Measurements from ENCODE around the gene FAM83G.

The FAM83G gene

DNA sequence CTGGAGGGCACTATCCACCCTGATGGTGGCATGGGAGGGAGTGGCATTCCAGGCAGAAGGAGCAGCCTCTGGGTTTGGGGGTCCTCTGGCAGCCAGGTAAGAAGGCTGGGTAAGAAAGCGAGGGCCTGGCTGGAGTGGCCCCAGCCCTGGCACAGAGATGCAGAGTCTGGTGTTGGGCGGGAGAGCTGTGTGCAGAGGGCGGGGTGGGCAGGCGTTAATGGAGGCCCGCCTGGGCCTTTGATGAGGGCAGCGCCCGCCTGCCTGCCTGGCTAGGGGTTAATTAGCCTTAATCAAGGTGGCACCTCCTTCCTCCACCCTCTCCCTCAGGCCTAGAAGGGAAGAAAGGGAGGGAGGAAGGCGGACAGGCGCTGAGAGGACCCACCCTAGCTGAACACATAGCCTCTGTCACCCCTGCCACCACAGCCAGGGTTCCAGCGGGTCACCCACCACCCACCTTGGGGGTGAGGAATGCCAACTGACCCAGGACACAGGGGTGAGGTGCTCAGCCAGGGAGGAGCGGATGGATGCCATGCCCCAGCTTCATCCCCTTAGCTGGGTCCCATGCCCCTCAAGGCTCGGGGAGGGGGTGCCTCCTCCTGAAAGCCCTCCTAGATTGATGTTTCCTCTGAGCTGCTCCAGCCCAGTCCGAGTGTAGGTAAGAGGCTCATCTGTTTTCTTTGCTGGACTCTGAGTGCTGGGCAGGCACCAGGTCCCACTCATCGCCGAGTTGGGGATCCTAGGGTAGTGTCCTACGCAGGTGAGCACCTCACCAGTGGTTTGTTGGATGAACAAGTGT lies 13.4 kb upstream of the FAM83G start:
- Histone ChIP-seq H3K4me3 (ENCODE audit: severe bottlenecking) (no peak overlapping the region), H3K36me3 (ENCODE audit: low read depth) (no peaks in the 10 kb centered on the region), H3K27ac (ENCODE audit: poor library complexity, severe bottlenecking) (no peak overlapping the region), H3K27me3 (ENCODE audit: insufficient read depth, poor library complexity, severe bottlenecking) (no peaks in the 10 kb centered on the region), H3K4me1 (ENCODE audit: insufficient read depth, poor library complexity, severe bottlenecking) (peaks cover 5% of the 10 kb centered on the region), H3K9me3 (ENCODE audit: severe bottlenecking) (no peaks in the 10 kb centered on the region)
- DNase-seq (ENCODE audit: low spot score) (peak; percentile 55), ATAC-seq (ENCODE audit: low read depth) (no peak)
- TF ChIP-seq, protein P1, sequence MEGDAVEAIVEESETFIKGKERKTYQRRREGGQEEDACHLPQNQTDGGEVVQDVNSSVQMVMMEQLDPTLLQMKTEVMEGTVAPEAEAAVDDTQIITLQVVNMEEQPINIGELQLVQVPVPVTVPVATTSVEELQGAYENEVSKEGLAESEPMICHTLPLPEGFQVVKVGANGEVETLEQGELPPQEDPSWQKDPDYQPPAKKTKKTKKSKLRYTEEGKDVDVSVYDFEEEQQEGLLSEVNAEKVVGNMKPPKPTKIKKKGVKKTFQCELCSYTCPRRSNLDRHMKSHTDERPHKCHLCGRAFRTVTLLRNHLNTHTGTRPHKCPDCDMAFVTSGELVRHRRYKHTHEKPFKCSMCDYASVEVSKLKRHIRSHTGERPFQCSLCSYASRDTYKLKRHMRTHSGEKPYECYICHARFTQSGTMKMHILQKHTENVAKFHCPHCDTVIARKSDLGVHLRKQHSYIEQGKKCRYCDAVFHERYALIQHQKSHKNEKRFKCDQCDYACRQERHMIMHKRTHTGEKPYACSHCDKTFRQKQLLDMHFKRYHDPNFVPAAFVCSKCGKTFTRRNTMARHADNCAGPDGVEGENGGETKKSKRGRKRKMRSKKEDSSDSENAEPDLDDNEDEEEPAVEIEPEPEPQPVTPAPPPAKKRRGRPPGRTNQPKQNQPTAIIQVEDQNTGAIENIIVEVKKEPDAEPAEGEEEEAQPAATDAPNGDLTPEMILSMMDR (IDR thresholded peaks at IDR 0.05; ENCODE audit: poor library complexity, severe bottlenecking), result no peak

DNA sequence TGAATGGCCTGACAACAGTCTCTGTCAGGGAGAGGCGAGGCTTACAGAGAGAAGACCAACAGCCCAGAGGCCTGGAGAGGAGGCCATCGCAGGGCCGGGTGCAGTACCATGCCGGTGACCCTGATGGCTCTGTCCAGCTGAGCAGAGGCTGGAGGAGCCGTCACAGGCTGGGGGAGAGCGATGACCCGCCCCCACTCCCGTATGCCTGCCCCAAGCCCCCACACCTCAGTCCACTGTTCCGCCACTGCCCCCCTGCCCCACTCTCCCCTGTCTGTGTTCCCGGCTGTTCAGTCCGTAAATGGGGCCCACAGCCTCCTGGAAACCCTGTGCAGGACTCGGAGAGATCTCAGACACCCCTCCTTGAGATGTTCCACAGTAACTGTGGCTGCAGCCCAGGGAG lies 12.8 kb upstream of the FAM83G start:
- ATAC-seq (ENCODE audit: low read depth) (no peak), DNase-seq (ENCODE audit: low spot score) (peak; percentile 32)
- H3K27me3 ChIP-seq (ENCODE audit: insufficient read depth, poor library complexity, severe bottlenecking), result no peaks in the 10 kb centered on the region
- no peaks in the 10 kb centered on the region for H3K9me3 ChIP-seq (ENCODE audit: severe bottlenecking)
- no peak overlapping the region for H3K27ac ChIP-seq (ENCODE audit: poor library complexity, severe bottlenecking)
- H3K36me3 ChIP-seq (ENCODE audit: low read depth), result no peaks in the 10 kb centered on the region
- H3K4me3 ChIP-seq (ENCODE audit: severe bottlenecking), result no peak overlapping the region
- H3K4me1 ChIP-seq (ENCODE audit: insufficient read depth, poor library complexity, severe bottlenecking), result peaks cover 5% of the 10 kb centered on the region
- TF ChIP-seq, protein P1 (IDR thresholded peaks at IDR 0.05; ENCODE audit: poor library complexity, severe bottlenecking), result no peak

DNA sequence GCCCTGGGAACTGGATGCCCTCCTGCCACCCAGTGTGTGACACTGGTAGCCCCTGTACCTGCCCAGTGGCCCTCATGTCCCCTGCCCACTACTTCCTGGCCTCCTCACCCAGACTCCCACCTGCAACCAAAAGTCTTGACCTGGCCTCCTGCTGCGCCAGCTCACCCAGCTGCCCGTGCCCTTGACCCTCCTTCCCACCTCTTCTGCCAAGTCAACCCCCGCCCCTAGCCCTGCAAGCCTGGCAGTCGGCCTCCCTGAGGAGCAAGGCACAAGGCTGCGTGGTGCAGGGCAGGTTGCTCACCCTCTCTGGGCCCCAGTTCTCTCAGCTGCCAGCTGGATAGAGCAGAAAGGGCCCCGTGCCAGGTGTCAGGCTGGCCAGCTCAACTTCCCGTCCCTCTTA lies 12.3 kb upstream of the FAM83G start:
- H3K27me3 ChIP-seq (ENCODE audit: insufficient read depth, poor library complexity, severe bottlenecking), result no peaks in the 10 kb centered on the region
- H3K27ac ChIP-seq (ENCODE audit: poor library complexity, severe bottlenecking), result no peak overlapping the region

DNA sequence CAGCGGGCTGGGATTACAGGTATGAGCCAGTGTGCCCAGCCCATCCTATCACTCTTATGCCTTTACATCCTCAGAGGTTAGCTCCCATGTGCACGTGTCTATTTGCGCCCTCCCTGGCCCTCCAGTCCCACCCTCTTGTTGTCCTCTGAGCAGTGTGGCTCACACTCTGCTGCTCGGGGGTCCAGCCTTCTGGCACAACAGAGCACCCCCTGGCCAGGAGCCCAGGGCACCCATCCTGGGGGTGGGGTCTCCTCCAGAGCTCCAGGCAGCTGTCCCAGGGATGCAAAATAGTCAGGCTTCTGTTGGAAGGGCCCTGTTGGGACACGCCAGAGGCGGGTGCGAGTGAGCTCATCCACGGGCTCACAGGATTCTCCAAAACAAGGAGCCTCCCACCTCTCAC lies 11.7 kb upstream of the FAM83G start:
- Histone ChIP-seq H3K36me3 (ENCODE audit: low read depth) (no peaks in the 10 kb centered on the region), H3K27me3 (ENCODE audit: insufficient read depth, poor library complexity, severe bottlenecking) (no peaks in the 10 kb centered on the region), H3K27ac (ENCODE audit: poor library complexity, severe bottlenecking) (no peak overlapping the region), H3K4me3 (ENCODE audit: severe bottlenecking) (no peak overlapping the region), H3K4me1 (ENCODE audit: insufficient read depth, poor library complexity, severe bottlenecking) (peaks cover 5% of the 10 kb centered on the region), H3K9me3 (ENCODE audit: severe bottlenecking) (no peaks in the 10 kb centered on the region)
- DNase-seq (ENCODE audit: low spot score) (peak; percentile 30), ATAC-seq (ENCODE audit: low read depth) (no peak)
- TF ChIP-seq, protein P1 (IDR thresholded peaks at IDR 0.05; ENCODE audit: poor library complexity, severe bottlenecking), result no peak

More for the DNA sequence above, 12.3 kb upstream of the FAM83G start:
- ATAC-seq (ENCODE audit: low read depth) (no peak), DNase-seq (ENCODE audit: low spot score) (peak; percentile 44)
- no peaks in the 10 kb centered on the region for H3K36me3 ChIP-seq (ENCODE audit: low read depth)
- no peak overlapping the region for H3K4me3 ChIP-seq (ENCODE audit: severe bottlenecking)
- H3K4me1 ChIP-seq (ENCODE audit: insufficient read depth, poor library complexity, severe bottlenecking), result peaks cover 5% of the 10 kb centered on the region
- TF ChIP-seq, protein P1 (IDR thresholded peaks at IDR 0.05; ENCODE audit: poor library complexity, severe bottlenecking), result no peak
- no peaks in the 10 kb centered on the region for H3K9me3 ChIP-seq (ENCODE audit: severe bottlenecking)

DNA sequence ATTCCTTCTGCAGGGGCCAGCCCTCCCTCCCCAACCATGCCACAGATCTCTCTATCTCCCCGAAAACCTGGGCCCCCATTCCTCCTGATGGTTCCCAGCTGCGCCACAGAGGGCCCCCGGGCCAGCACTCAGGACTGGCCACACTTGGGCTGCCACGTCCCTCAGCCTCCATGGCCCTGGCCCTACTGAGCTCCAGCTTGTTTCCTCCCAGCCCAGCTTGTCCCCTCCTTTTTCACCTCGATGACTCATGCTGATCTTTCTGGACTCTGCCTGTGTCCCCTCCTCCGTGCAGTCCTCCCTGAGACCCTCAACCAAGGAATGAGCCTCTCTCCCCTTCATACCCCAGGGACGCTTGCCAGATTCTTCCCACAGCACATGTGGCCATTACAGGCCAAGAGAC lies 10.9 kb upstream of the FAM83G start:
- Histone ChIP-seq H3K4me3 (ENCODE audit: severe bottlenecking) (no peak overlapping the region), H3K27me3 (ENCODE audit: insufficient read depth, poor library complexity, severe bottlenecking) (no peaks in the 10 kb centered on the region), H3K36me3 (ENCODE audit: low read depth) (no peaks in the 10 kb centered on the region), H3K4me1 (ENCODE audit: insufficient read depth, poor library complexity, severe bottlenecking) (peaks cover 12% of the 10 kb centered on the region), H3K27ac (ENCODE audit: poor library complexity, severe bottlenecking) (no peak overlapping the region), H3K9me3 (ENCODE audit: severe bottlenecking) (no peaks in the 10 kb centered on the region)
- ATAC-seq (ENCODE audit: low read depth) (no peak), DNase-seq (ENCODE audit: low spot score) (no peak)
- TF ChIP-seq, protein P1 (IDR thresholded peaks at IDR 0.05; ENCODE audit: poor library complexity, severe bottlenecking), result no peak
